T-helper 1 cell treated with Interleukin-12 subunit alpha and Interleukin-12 subunit beta and Interleukin-4 antibody, amounts not matched to agents 30 ng/mL and 1 ng/mL, for 36 hours (primary cell): Measurements from ENCODE around the gene CD72. TPM values are rescaled to one million over a fixed set of nuclear protein-coding genes. Genes with fewer than 3 reads are reported as not detected.
"Not testable (repeated sequence)": the region's sequence is repeated elsewhere in the genome, so short reads cannot be mapped to it uniquely, and the experiment has no call there.

Experiments
- intact Hi-C: fragments of 100-400 bp; cut with micrococcal nuclease; formaldehyde crosslinking; loops from one replicate; pipeline ENCODE4 v1.15.1; 2024
- total RNA-seq: library from RNA; stranded (reverse); gene quantifications from 2 replicates; pipeline ENCODE4 v1.2.3, GENCODE V29; 2022

CD72 gene
- total RNA-seq, 1 donor from 2014 or later, result 7.6 TPM

GRCh38 chr9:35618854-35619799 is 914 bp upstream of the CD72 start:
- intact Hi-C loops, result loop anchor here (1.0 kb wide), 1 partner anchor 15 kb away; no protein-coding TSS in a partner anchor

- intact Hi-C loops, result loop anchor here (1.0 kb wide), 2 partner anchors 29 to 40 kb away; no protein-coding TSS in a partner anchor
Measured at GRCh38 chr9:35617548-35617947, 665 bp downstream of the CD72 start.

GRCh38 chr9:35616681-35617459 is 1.3 kb downstream of the CD72 start:
- intact Hi-C loops, result loop anchor here (1.0 kb wide), 2 partner anchors 29 to 40 kb away; no protein-coding TSS in a partner anchor

- intact Hi-C loops, result no loop called here
Measured at GRCh38 chr9:35615981-35616680, 2.1 kb downstream of the CD72 start.

- intact Hi-C loops, result no loop called here
Measured at GRCh38 chr9:35612843-35613242, 5.4 kb downstream of the CD72 start.

- intact Hi-C loops, result not testable (repeated sequence)
Measured at GRCh38 chr9:35612066-35612465, 6.1 kb downstream of the CD72 start.

- intact Hi-C loops, result no loop called here
Measured at GRCh38 chr9:35611230-35611797, 6.9 kb downstream of the CD72 start.

- intact Hi-C loops, result no loop called here
Measured at GRCh38 chr9:35609820-35610163, 8.4 kb downstream of the CD72 start.

- intact Hi-C loops, result no loop called here
Measured at GRCh38 chr9:35609001-35609819, 9.0 kb downstream of the CD72 start.

- intact Hi-C loops, result no loop called here
Measured at GRCh38 chr9:35608221-35608620, 10.0 kb downstream of the CD72 start.

GRCh38 chr9:35606726-35607125 is 11.5 kb downstream of the CD72 start:
- intact Hi-C loops, result no loop called here

GRCh38 chr9:35606138-35606504 is 12.1 kb downstream of the CD72 start:
- intact Hi-C loops, result no loop called here

GRCh38 chr9:35605351-35606137 is 12.7 kb downstream of the CD72 start:
- intact Hi-C loops, result loop anchor here (2.0 kb wide), 1 partner anchor 125 kb away; no protein-coding TSS in a partner anchor

GRCh38 chr9:35604578-35605350 is 13.4 kb downstream of the CD72 start, which contains the start of gene TESK1:
TESK1 (plus strand) TSS chr9:35605262; CDS start chr9:35605620, 358 bp downstream.
- intact Hi-C loops, result loop anchor here (1.0 to 5.0 kb wide), 21 partner anchors 15 to 1227 kb away; partner anchors contain the start of genes ARHGEF39, CCDC107, CREB3 and DNAI1

- intact Hi-C loops, result loop anchor here (1.0 to 5.0 kb wide), 23 partner anchors 15 to 1227 kb away; partner anchors contain the start of genes ARHGEF39, CCDC107, CREB3 and DNAI1
Measured at GRCh38 chr9:35603986-35604577, 14.1 kb downstream of the CD72 start.

- intact Hi-C loops, result loop anchor here (1.0 to 5.0 kb wide), 5 partner anchors 93 to 1226 kb away; partner anchors contain the start of genes MYORG and UNC13B
Measured at GRCh38 chr9:35603506-35603985, 14.7 kb downstream of the CD72 start.
